K562 (cell line): ENCODE results near the gene IL25. TPM values are rescaled to one million over a fixed set of nuclear protein-coding genes. Genes with fewer than 3 reads are reported as not detected.

Experiments
- ATAC-seq: fragments of 200-7000 bp; cut with Tn5 transposase; 3 replicates; pipeline ENCODE4 v1.9.1; 2020; ENCODE audit warnings: moderate library complexity
- BruUV-seq: library from RNA; stranded (reverse); fragments of 400-500 nt; replicated peaks from 2 replicates; lab custom pipeline; 2021; lab: Mats Ljungman, UMichigan
- CTCF ChIA-PET: fragments of 300-600 bp; formaldehyde crosslinking; extraction: SDS; loops from one replicate; lab custom pipeline; 2021; ENCODE audit warnings: low intra/inter-chr PET ratio; lab: Yijun Ruan, JAX
- POLR2A ChIA-PET: fragments of 300-600, 350-650 bp; sonication (Branson Sonifier 250); formaldehyde crosslinking; extraction: SDS; loops from one replicate; lab custom pipeline; 2021; ENCODE audit warnings: antibody characterized with exemption, inconsistent platforms; lab: Yijun Ruan, JAX
- DNase-seq, 4 experiments: peaks; one replicate each; pipeline versions ENCODE4 v3.0.0 to v3.0.0-alpha.2; 2011 to 2018; ENCODE audit warnings: low spot score in 3 of 4, mixed read lengths in 3 of 4; ENCODE audit errors: extremely low read depth in 1 of 4
- FAIRE-seq: peaks from 2 replicates; lab custom pipeline; 2011; peaks lifted over from hg19 to GRCh38; lab: Jason Lieb, UNC
- H2AFZ ChIP-seq: 2 replicates; pipeline ENCODE4 v1.6.0; 2011; ENCODE audit warnings: low read depth, low read length, control low read depth, inconsistent platforms
- H3K27ac ChIP-seq: fragments of 200-600 bp; 3 replicates; pipeline ENCODE4 v1.8.0; 2011; ENCODE audit warnings: low read depth, mild to moderate bottlenecking, control low read depth, inconsistent platforms, low read length, moderate library complexity, mixed read lengths; ENCODE audit errors: extremely low read depth
- H3K27me3 ChIP-seq, 2 experiments: fragments of 300-600 bp in 1 of 2; 2 replicates in 1 of 2; 3 replicates in 1 of 2; pipeline versions ENCODE4 v1.6.0 to v1.8.0; 2011; ENCODE audit warnings: inconsistent platforms in 2 of 2, low read length in 2 of 2, mild to moderate bottlenecking in 1 of 2, mixed read lengths in 1 of 2, moderate library complexity in 1 of 2; ENCODE audit not compliant: control insufficient read depth in 2 of 2, insufficient read depth in 2 of 2
- H3K36me3 ChIP-seq: fragments of 300-600 bp; 3 replicates; pipeline ENCODE4 v1.8.0; 2011; ENCODE audit warnings: mild to moderate bottlenecking, low read length, inconsistent platforms; ENCODE audit not compliant: control insufficient read depth, insufficient read depth
- H3K4me1 ChIP-seq, 2 experiments: fragments of 200-600 bp in 1 of 2; replicated peaks in 1 of 2; 2 replicates in 1 of 2; 3 replicates in 1 of 2; pipeline versions ENCODE4 v1.5.1 to v1.8.0; 2011; ENCODE audit warnings: inconsistent platforms in 2 of 2, low read length in 2 of 2, mild to moderate bottlenecking in 1 of 2, mixed read lengths in 1 of 2, moderate library complexity in 1 of 2; ENCODE audit not compliant: control insufficient read depth in 2 of 2, insufficient read depth in 2 of 2
- H3K4me2 ChIP-seq: 2 replicates; pipeline ENCODE4 v1.6.1; 2011; ENCODE audit warnings: low read length, control low read depth, inconsistent platforms, mixed read lengths; ENCODE audit not compliant: insufficient read depth
- H3K4me3 ChIP-seq: fragments of 200-600 bp; sonication (generic), shearing (Covaris generic); 2 replicates; pipeline ENCODE4 v1.5.1; 2016; ENCODE audit warnings: control low read depth, inconsistent platforms
- H3K79me2 ChIP-seq: fragments of 200-600 bp; 3 replicates; pipeline ENCODE4 v1.8.0; 2011; ENCODE audit warnings: low read length, inconsistent platforms; ENCODE audit not compliant: control insufficient read depth, insufficient read depth
- H3K9ac ChIP-seq, 2 experiments: 2 replicates each; pipeline versions ENCODE4 v1.6.0 to v1.6.1; 2011; ENCODE audit warnings: low read depth in 2 of 2, low read length in 2 of 2, control low read depth in 1 of 2, inconsistent platforms in 1 of 2, mild to moderate bottlenecking in 1 of 2, mixed read lengths in 1 of 2; ENCODE audit not compliant: insufficient read depth in 1 of 2
- H3K9me1 ChIP-seq: one replicate; pipeline ENCODE4 v1.6.0; 2011; ENCODE audit warnings: inconsistent platforms, mild to moderate bottlenecking, low read length, moderate library complexity; ENCODE audit not compliant: control insufficient read depth, insufficient read depth
- H3K9me3 ChIP-seq: replicated peaks from 2 replicates; pipeline ENCODE4 v1.5.1; 2011; ENCODE audit warnings: low read depth, low read length, inconsistent platforms; ENCODE audit not compliant: control insufficient read depth, insufficient read depth
- H4K20me1 ChIP-seq: replicated peaks from 2 replicates; pipeline ENCODE4 v1.6.1; 2011; ENCODE audit warnings: low read length, inconsistent platforms, mixed read lengths; ENCODE audit not compliant: control insufficient read depth, insufficient read depth
- CBFA2T3 ChIP-seq: fragments of 450-650 bp; IDR thresholded peaks from 2 replicates; pipeline ENCODE4 v1.6.1; 2017
- GATAD2A ChIP-seq: fragments of 450-650 bp; IDR thresholded peaks from 2 replicates; pipeline ENCODE4 v1.6.1; 2017
- GTF2A2 ChIP-seq: IDR thresholded peaks from 2 replicates; pipeline ENCODE4 v1.6.1; 2016; ENCODE audit warnings: mild to moderate bottlenecking, missing genetic modification characterization, missing compliant biosample characterization
- SFPQ ChIP-seq: fragments of 200-400 bp; formaldehyde crosslinking; IDR thresholded peaks from 2 replicates; pipeline ENCODE4 v1.6.1; 2017; ENCODE audit warnings: mild to moderate bottlenecking, low read depth, low read length, moderate library complexity
- SMAD2 ChIP-seq: fragments of 150-350 bp; IDR thresholded peaks from 2 replicates; pipeline ENCODE4 v1.6.1; 2014; ENCODE audit warnings: low read depth, mild to moderate bottlenecking, low read length
- STAT5B ChIP-seq: fragments of 250-450 bp; sonication (Bioruptor Pico); IDR thresholded peaks from 2 replicates; pipeline ENCODE4 v1.8.0; 2021; ENCODE audit warnings: mild to moderate bottlenecking, inconsistent platforms
- TAL1 ChIP-seq: fragments of 450-650 bp; IDR thresholded peaks from 2 replicates; pipeline ENCODE4 v1.6.1; 2016; ENCODE audit warnings: mild to moderate bottlenecking
- ZBTB2 ChIP-seq: fragments of 450-650 bp; IDR thresholded peaks from 2 replicates; pipeline ENCODE4 v1.6.1; 2016; ENCODE audit warnings: antibody characterized with exemption
- ZNF121 ChIP-seq: sonication (generic); formaldehyde crosslinking; conservative IDR thresholded peaks from 2 replicates; pipeline ENCODE4 v1.8.0; 2022; ENCODE audit warnings: missing genetic modification reagents
- ZNF146 ChIP-seq: IDR thresholded peaks from one replicate; pipeline ENCODE4 v1.6.1; 2018; ENCODE audit warnings: missing compliant biosample characterization; ENCODE audit not compliant: unreplicated experiment
- ZNF347 ChIP-seq: fragments of 450-650 bp; formaldehyde crosslinking; IDR thresholded peaks from 2 replicates; pipeline ENCODE4 v1.4.0; 2020; ENCODE audit warnings: low read depth, mild to moderate bottlenecking, moderate library complexity
- ZNF445 ChIP-seq: fragments of 250-450 bp; sonication (Bioruptor Pico); IDR thresholded peaks from 2 replicates; pipeline ENCODE4 v1.4.0; 2020; ENCODE audit warnings: low read depth, mild to moderate bottlenecking, moderate library complexity
- ZNF512 ChIP-seq: IDR thresholded peaks from 2 replicates; pipeline ENCODE4 v1.6.1; 2016; ENCODE audit warnings: missing genetic modification characterization, missing compliant biosample characterization
- ZNF778 ChIP-seq: fragments of 450-650 bp; formaldehyde crosslinking; IDR thresholded peaks from 2 replicates; pipeline ENCODE4 v1.4.0; 2020; ENCODE audit warnings: mild to moderate bottlenecking, moderate library complexity
- WGBS: fragments of 100-300 bp; shearing (Covaris generic); methylation state at CpG from one replicate; pipeline ENCODE4 v1.1.6; 2016; ENCODE audit warnings: low coverage, mixed read lengths; ENCODE audit not compliant: insufficient coverage; ENCODE audit errors: missing lambda C conversion rate; 5-methylcytosine and 5-hydroxymethylcytosine counted together
- in situ Hi-C: fragments of 300-500 bp; cut with MboI; formaldehyde crosslinking; loops from 4 replicates; pipeline ENCODE4 v1.15.0; 2018; ENCODE audit warnings: inconsistent platforms, mixed read lengths
- intact Hi-C: fragments of 100-400 bp; cut with micrococcal nuclease; formaldehyde crosslinking; loops from 2 replicates; pipeline ENCODE4 v1.14.2; 2022
- polyA plus RNA-seq, 8 experiments: library from polyadenylated mRNA; depleted of rRNA in 4 of 8; stranded (reverse) in 5 of 8; unstranded in 3 of 8; fragments of >200 nt; fragmentation: Nextera tagmentation in 2 of 8; fragmentation: Illumina TruSeq in 1 of 8; extraction: Ambion mirVana in 2 of 8; extraction: Trizol in 1 of 8; gene quantifications; 2 replicates each; pipeline versions ENCODE4 v1.2.1 to v1.2.3, GENCODE V29; 2011 to 2014; ENCODE audit warnings: inconsistent platforms in 1 of 8, missing spikeins in 1 of 8
- total RNA-seq, 7 experiments: library from RNA; depleted of rRNA in 6 of 7; stranded (reverse); fragments of >200 nt in 6 of 7; fragmentation: Illumina TruSeq in 2 of 7; extraction: Trizol in 2 of 7; gene quantifications; 2 replicates each; pipeline versions ENCODE4 v1.2.1 to v1.2.3, GENCODE V29; 2011 to 2021; ENCODE audit warnings: low replicate concordance in 1 of 7

Gene IL25
- total and polyA plus RNA-seq, 9 of the 15 experiments (the other 6 are each of a cell fraction or from before 2014, with no cell fraction given), result not detected

- no peak overlapping the region for H3K27ac ChIP-seq
- no TSS peak for BruUV-seq
- H3K4me1 ChIP-seq, result no peaks in the 10 kb centered on the region; a peak in 1 of 5 replicates
- TF ChIP-seq ZNF778 (CRISPR knock-in tag) (no peak), GTF2A2 (tag) (no peak), SFPQ (no peak), ZNF512 (tag) (no peak), STAT5B (CRISPR knock-in tag) (no peak), CBFA2T3 (no peak), TAL1 (no peak), ZNF121 (no peak), ZBTB2 (no peak), ZNF445 (CRISPR knock-in tag) (no peak), GATAD2A (no peak), ZNF146 (no peak), SMAD2 (no peak), ZNF347 (CRISPR knock-in tag) (no peak)
- no peaks in the 10 kb centered on the region for H4K20me1 ChIP-seq
- ATAC-seq (no peak), FAIRE-seq (no peak), DNase-seq (no peak)
- H3K27me3 ChIP-seq, result peaks cover 21 to 67% of the 10 kb centered on the region in 2 experiments; a peak in 4 of 5 replicates
- intact Hi-C loops (no loop called here), in situ Hi-C loops (no loop called here)
- H3K9me1 ChIP-seq, result no peaks in the 10 kb centered on the region
- H3K4me2 ChIP-seq, result no peak overlapping the region
- POLR2A ChIA-PET, result no interaction called here
- H3K4me3 ChIP-seq, result no peak overlapping the region
- no peaks in the 10 kb centered on the region for H3K79me2 ChIP-seq
- H3K36me3 ChIP-seq, result no peaks in the 10 kb centered on the region
- CTCF ChIA-PET, result no interaction called here
- H2AFZ ChIP-seq, result no peak overlapping the region
- H3K9me3 ChIP-seq, result no peaks in the 10 kb centered on the region
- no peak overlapping the region for H3K9ac ChIP-seq
- WGBS, result 2% methylated on average over 7 of the region's 21 CpGs
Observed at GRCh38 chr14:23418021-23418420, 45.4 kb downstream of the IL25 start.
